KOPT-K1 (cell line): ENCODE results near the gene DBH.

Experiments used
- H3K27ac ChIP-seq: fragments of 200-600 bp; sonication (generic); 2 replicates; pipeline ENCODE4 v1.5.1; 2016; ENCODE audit warnings: antibody characterized with exemption, mild to moderate bottlenecking, low read depth, low read length; ENCODE audit not compliant: poor library complexity, severe bottlenecking
- H3K36me3 ChIP-seq: fragments of 200-600 bp; sonication (generic); 2 replicates; pipeline ENCODE4 v1.5.1; 2017; ENCODE audit warnings: antibody characterized with exemption, mild to moderate bottlenecking, low read length, moderate library complexity; ENCODE audit not compliant: insufficient read depth
- H3K9me3 ChIP-seq: fragments of 200-600 bp; sonication (generic); 2 replicates; pipeline ENCODE4 v1.5.1; 2017; ENCODE audit warnings: antibody characterized with exemption, low read length, mild to moderate bottlenecking; ENCODE audit not compliant: insufficient read depth, poor library complexity, severe bottlenecking

Gene DBH

DNA sequence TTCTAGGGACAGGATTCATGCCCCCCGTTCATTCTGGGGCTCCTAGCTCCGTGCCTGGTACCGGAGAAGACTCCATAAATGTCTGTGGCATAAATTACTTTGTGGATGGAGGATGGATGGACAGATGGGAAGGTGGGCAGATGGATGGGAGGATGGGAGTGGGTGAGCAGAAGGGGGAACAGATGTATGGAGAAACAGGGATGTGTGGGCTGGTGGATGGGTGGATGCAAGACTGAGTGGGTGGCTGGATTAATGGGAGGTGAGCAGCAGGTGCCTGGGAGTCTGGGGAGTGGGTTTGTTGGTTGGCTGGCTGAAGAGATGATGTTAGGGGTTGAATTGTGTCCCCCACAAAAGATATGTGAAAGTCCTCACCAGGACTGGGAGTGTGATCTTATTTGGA is 58.5 kb downstream of the DBH start:
- Histone ChIP-seq H3K36me3 (no peaks in the 10 kb centered on the region), H3K27ac (no peak overlapping the region), H3K9me3 (no peaks in the 10 kb centered on the region)

DNA sequence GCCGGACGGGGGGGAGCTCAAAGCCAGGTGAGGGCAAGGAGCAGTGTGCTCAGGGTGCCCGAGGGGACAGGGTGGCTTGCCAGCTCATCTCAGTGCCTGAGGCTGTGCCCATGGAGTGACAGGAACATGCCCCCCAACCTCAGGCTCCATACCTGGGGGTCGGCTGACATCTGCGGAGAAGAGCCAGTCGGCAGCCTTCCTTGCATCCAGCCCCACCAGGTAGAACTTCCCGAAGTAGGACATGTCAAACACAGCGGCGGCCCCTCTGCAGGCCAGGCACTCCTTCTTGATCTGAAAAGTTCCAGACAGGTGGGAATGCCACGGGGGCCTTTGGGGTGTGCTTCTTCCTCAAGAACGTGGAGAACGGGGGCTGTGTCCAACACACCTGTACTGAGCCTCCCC is 59.9 kb downstream of the DBH start:
- Histone ChIP-seq H3K36me3 (no peaks in the 10 kb centered on the region), H3K9me3 (no peaks in the 10 kb centered on the region), H3K27ac (no peak overlapping the region)

- Histone ChIP-seq H3K9me3 (no peaks in the 10 kb centered on the region), H3K36me3 (no peaks in the 10 kb centered on the region), H3K27ac (no peak overlapping the region)
Observed at GRCh38 chr9:133699546-133699945, 63.4 kb downstream of the DBH start.

DNA sequence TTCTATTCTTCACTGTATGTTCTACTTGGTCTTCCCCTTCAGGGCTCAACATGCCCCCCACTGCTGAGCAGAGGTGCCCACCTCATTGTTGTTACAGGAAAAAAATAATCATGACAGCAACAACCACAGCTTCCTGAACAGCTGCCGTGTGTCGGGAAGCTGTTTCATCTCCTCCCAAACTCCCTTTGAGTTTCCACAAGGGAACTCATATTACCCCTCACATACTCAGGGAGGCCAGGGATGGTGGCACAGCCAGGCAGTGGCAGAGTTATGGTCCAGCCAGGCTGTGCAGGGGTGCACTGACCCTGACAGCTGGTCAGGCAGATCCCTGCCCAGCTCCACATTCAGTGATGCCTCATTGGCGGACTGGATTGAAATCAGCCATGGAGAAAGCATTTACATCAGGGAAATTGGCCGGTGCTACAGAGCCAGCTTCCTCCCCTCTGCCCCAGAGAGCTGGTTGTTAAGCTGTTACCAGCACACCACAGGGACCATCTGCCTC is 64.7 kb downstream of the DBH start:
- Histone ChIP-seq H3K9me3 (no peaks in the 10 kb centered on the region), H3K27ac (peak overlapping the region; percentile 86), H3K36me3 (no peaks in the 10 kb centered on the region)

DNA sequence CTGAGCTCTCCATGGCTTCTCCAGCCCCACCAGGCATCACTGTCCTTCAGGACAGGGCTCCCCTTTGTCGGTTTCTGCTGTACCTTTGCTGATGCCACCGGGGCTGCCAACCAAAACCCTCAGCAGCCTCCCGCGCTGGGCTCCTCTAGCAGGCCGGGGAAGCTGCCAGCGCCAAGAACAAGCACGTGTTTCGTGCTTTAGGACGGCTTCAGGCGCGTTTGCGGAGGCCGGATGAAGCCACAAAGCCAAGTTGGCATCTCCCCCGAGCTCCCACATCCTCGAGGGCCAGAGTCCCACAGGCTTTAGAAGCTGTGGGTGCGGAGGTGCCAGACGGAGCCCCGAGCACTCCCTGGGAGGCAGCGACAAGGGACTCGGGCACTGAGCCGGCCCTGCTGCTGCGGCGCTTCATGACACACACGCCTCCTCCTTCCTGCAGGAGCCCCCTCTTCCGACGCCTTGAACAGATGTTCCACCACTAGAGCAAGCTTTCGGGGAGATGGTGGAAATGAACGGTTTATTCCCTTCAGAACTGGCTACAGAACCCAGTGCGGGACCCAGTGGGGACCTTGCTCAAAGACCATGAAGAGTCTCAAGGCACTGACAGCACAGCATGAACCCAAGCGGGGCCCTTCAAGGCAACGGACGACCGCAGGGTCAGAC is 65.3 kb downstream of the DBH start:
- peak overlapping the region; percentile 86 for H3K27ac ChIP-seq
- H3K36me3 ChIP-seq, result no peaks in the 10 kb centered on the region
- H3K9me3 ChIP-seq, result no peaks in the 10 kb centered on the region

GRCh38 chr9:133701981-133702797 is 66.0 kb downstream of the DBH start:
- Histone ChIP-seq H3K9me3 (no peaks in the 10 kb centered on the region), H3K27ac (peak overlapping the region; percentile 86), H3K36me3 (no peaks in the 10 kb centered on the region)

DNA sequence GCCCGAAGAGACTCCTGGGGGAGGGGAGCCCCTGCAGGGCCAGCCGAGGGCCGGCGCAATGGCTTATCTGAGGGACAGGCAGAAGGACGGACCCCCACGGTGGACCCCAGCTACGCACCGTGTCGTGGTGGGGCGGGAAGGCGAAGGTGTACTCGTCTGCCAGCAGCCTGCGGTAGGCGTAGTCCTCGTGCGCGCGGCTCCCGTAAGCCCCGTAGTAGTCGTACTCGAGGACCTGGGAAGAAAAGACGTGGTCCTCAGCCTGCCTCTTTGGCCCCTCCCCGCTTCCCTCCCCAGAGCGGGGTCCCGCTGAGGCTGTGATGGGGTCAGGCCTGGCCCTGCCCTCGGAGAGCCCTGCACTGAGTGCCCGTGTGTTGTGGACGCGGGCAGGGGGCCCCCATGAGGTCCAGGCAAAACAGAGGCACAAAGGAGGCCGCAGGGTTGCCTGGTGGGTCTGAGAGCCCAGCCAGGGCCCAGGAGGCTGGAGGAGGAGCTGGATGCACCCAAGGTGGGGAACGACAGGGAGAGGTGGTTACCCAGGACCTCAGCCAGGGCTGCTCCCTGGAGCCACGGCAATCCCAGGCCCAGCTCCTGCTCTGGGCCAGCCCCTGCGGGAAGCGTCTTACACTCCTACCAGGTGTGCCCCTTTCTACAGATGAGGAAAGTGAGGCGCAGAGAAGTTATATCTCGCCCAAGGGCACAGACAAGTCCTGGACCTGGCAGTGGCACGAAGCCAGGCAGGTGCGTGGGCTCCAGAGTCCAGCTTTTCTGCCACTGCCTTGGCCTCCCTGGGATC is 66.8 kb downstream of the DBH start:
- Histone ChIP-seq H3K36me3 (no peaks in the 10 kb centered on the region), H3K9me3 (no peaks in the 10 kb centered on the region), H3K27ac (peak overlapping the region; percentile 86)

DNA sequence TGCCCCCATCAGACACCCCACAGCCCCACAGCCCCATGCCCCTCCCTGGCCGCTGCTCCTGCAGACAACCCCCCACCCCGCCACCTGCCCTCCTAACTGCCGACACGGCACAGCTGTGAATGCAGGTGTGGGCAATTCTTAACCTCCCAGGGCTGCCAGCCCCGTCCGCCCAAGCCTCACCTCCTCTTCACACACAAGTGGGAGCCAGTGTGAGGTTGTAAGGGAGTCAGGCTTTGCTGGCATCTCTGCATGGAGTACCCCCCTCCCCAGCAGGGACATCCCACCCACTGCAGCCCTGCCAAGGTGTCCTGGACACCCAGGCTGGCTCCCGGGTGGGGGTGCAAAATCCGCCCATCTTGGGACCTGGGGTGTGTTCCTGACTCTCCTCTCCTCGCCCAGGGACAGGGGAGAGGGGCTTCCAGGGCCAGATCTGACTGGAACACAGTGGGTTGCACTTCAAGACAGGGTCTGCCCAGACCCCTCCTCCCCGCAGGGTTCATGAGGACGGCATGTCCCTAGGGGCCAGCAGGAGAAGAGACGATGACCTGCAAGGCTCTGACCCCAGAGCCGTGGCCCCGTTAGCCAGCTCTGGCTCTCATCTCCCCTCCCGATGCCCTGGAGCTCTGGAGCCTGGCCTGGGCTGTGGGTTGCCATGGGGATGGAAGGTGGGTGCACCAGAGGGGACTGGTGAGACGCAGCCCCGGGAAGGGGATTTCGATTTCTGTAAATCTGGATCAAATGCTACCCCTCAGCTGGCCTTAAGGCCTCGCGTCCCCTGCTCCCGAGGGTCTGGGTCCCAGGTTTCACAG is 67.6 kb downstream of the DBH start:
- H3K27ac ChIP-seq, result peak overlapping the region; percentile 86
- no peaks in the 10 kb centered on the region for H3K9me3 ChIP-seq
- H3K36me3 ChIP-seq, result no peaks in the 10 kb centered on the region

DNA sequence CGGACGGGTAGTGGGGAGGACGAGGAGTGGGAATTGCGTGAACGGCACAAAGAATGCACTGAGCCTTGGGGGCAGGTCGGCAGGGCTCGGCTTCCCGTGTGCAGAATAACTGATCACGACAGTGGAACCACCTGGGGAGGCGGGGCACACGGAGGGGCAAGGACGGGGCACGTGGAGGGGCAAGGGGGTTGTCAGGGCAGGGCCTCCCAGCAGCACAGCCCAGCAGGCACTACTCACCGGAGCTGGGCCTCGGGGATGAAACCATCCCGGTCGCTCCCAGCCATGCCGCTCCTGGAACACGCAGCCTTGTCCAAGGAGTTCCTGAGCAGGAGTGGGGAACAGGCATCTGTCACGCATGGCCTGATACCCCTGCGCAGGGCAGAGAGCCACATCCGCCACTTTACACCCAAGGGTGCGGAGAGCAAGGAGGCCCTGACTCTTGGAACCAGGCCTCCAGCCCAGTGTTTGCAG is 68.6 kb downstream of the DBH start:
- no peak overlapping the region for H3K27ac ChIP-seq

DNA sequence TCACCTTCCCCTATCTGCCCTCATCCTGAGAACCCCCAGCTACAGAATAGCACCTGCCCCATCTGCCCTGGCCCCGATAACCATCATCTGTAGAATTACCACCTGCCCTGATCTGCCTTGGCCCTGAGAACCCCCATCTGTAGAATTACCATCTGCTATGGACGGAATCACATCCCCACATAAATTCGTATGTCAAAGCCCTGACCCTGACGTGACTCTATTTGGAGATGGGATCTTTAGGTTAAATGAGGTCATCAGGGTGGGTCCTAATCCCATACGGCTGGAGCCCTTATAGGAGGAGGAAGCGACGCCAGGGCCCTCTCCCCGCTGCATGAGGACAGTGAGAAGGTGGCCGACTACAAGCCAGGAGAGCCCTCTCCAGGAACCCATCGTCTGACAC is 69.4 kb downstream of the DBH start:
- H3K36me3 ChIP-seq, result no peaks in the 10 kb centered on the region
- H3K9me3 ChIP-seq, result no peaks in the 10 kb centered on the region
- no peak overlapping the region for H3K27ac ChIP-seq

More for the DNA sequence above, 68.6 kb downstream of the DBH start:
- Histone ChIP-seq H3K36me3 (no peaks in the 10 kb centered on the region), H3K9me3 (no peaks in the 10 kb centered on the region)

DNA sequence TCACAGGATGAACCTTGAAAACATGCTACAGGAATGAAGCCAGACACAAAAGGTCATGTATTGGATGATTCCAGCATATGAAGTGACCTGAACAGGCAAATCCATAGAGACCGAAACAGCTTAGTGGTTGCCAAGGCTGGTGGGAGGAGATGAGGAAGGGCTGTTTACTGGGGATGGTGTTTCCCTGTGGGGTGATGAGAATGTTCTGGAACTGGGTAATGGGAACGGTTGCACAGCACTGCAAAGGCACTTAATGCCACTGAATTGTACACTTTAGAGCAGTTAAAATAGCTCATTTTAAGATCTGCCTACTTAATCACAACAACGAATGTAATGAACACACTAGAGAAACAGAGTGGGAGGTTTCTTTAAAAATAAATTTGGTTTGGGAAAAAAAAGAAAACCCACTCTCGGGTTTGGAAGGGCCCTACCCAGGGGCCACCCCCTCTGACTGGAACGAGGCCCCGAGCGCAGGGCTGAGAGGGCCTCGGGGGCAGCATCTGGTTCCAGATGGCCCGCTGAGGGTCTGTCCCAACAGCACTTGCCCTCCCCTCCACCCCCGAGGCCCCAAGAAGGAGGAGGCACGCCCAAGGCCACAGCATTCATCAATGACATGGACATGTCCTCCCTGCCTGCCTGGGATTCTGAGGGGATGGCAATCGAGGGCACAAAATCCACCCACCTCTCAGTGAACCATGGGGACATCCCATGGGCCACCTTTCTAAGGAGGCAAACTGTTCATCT is 70.3 kb downstream of the DBH start:
- Histone ChIP-seq H3K9me3 (no peaks in the 10 kb centered on the region), H3K36me3 (no peaks in the 10 kb centered on the region), H3K27ac (no peak overlapping the region)

GRCh38 chr9:133707065-133707762 is 71.1 kb downstream of the DBH start:
- Histone ChIP-seq H3K36me3 (no peaks in the 10 kb centered on the region), H3K9me3 (no peaks in the 10 kb centered on the region), H3K27ac (no peak overlapping the region)

DNA sequence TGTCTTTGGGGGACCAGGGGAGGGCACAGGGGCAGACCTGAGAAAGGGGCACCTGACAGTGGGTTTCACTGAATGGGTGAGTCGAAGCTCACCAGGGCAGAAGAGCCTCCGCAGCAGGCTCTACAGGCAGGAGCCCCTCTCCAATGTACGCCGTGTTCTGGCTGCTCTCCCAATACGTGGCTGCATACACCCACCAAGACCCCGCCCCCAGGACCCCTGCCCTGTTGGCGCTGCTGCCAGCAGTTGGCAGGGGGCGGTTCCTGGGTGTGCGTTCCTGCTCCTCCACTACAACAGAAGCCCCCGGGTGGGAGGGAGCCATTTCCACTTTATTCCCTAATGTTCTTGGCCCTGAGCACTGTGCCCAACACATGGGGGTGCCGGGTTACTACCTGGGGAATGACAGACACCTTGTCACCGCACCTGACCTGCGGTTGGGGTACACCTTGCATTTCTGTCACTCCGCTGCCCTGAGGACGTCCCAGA is 71.6 kb downstream of the DBH start:
- no peaks in the 10 kb centered on the region for H3K36me3 ChIP-seq
- no peak overlapping the region for H3K27ac ChIP-seq

More for the DNA sequence above, 71.6 kb downstream of the DBH start:
- no peaks in the 10 kb centered on the region for H3K9me3 ChIP-seq
